ENCODE data around the gene PLA2G6. TPM values are rescaled to one million over a fixed set of nuclear protein-coding genes. Genes with fewer than 3 reads are reported as not detected.

The PLA2G6 gene
- total and polyA plus RNA-seq, 4 experiments from 2014 or later = 1.1 to 238 (median 116) TPM

- no peak overlapping the region for H3K27ac ChIP-seq (ENCODE audit: low read depth, low read length)
- H3K9me3 Mint-ChIP-seq = no peaks in the 10 kb centered on the region
- H3K36me3 Mint-ChIP-seq = peaks cover 38 to 67% of the 10 kb centered on the region in 2 donors
- H3K4me3 ChIP-seq (ENCODE audit: low read length in 2 of 2) = no peak overlapping the region
- no peak overlapping the region for H3K4me3 Mint-ChIP-seq
- no peaks in the 10 kb centered on the region for H3K4me1 ChIP-seq (ENCODE audit: insufficient read depth, low read length)
- no peaks in the 10 kb centered on the region for H3K27me3 ChIP-seq (ENCODE audit: insufficient read depth, low read length)
- no peaks in the 10 kb centered on the region for H3K27me3 Mint-ChIP-seq
- H3K27ac Mint-ChIP-seq = no peak overlapping the region
- H3K36me3 ChIP-seq (ENCODE audit: insufficient read depth, low read length) = peaks cover 20% of the 10 kb centered on the region
- ChIA-PET CTCF (ENCODE audit: partially characterized antibody) (interaction anchor here (0.7 kb wide), 1 partner anchor 1113 kb away, joined by 3 read pairs; no protein-coding TSS in a partner anchor), POLR2A (ENCODE audit: partially characterized antibody) (no interaction called here)
- intact Hi-C loops (cut with micrococcal nuclease) = no loop called here
- peaks cover 0 to 4% (median 1%) of the 10 kb centered on the region in 4 donors for H3K4me1 Mint-ChIP-seq
- no peak for DNase-seq
- H3K9me3 ChIP-seq (ENCODE audit: control insufficient read depth in 1 of 2, low read length in 2 of 2) = no peaks in the 10 kb centered on the region
These were observed 114.6 kb downstream of the PLA2G6 start for GRCh38 chr22:38067028-38067415.

GRCh38 chr22:38066381-38067027 lies 115.1 kb downstream of the PLA2G6 start:
- H3K27ac Mint-ChIP-seq = no peak overlapping the region
- intact Hi-C loops (cut with micrococcal nuclease) = no loop called here
- ChIA-PET CTCF (ENCODE audit: partially characterized antibody) (interaction anchor here (1.5 kb wide), 1 partner anchor 14 kb away, joined by 9 read pairs; no protein-coding TSS in a partner anchor), POLR2A (ENCODE audit: partially characterized antibody) (interaction anchor here (0.9 kb wide), 1 partner anchor 9 kb away, joined by 4 read pairs; the partner anchor contains the start of gene PICK1)
- H3K27me3 Mint-ChIP-seq = no peaks in the 10 kb centered on the region
- H3K4me3 Mint-ChIP-seq = no peak overlapping the region
- Histone ChIP-seq H3K4me3 (ENCODE audit: low read length in 2 of 2) (no peak overlapping the region), H3K4me1 (ENCODE audit: insufficient read depth, low read length) (no peaks in the 10 kb centered on the region), H3K9me3 (ENCODE audit: control insufficient read depth in 1 of 2, low read length in 2 of 2) (no peaks in the 10 kb centered on the region), H3K27ac (ENCODE audit: low read depth, low read length) (no peak overlapping the region), H3K36me3 (ENCODE audit: insufficient read depth, low read length) (peaks cover 20% of the 10 kb centered on the region), H3K27me3 (ENCODE audit: insufficient read depth, low read length) (no peaks in the 10 kb centered on the region)
- H3K4me1 Mint-ChIP-seq = peaks cover 0 to 4% (median 1%) of the 10 kb centered on the region in 4 donors
- peaks cover 41 to 70% of the 10 kb centered on the region in 2 donors for H3K36me3 Mint-ChIP-seq
- H3K9me3 Mint-ChIP-seq = no peaks in the 10 kb centered on the region
- no peak for DNase-seq

GRCh38 chr22:38065539-38065938 lies 116.1 kb downstream of the PLA2G6 start:
- no peak overlapping the region for H3K27ac Mint-ChIP-seq
- Histone ChIP-seq H3K9me3 (ENCODE audit: control insufficient read depth in 1 of 2, low read length in 2 of 2) (no peaks in the 10 kb centered on the region), H3K4me3 (ENCODE audit: low read length in 2 of 2) (no peak overlapping the region), H3K27ac (ENCODE audit: low read depth, low read length) (no peak overlapping the region), H3K36me3 (ENCODE audit: insufficient read depth, low read length) (peaks cover 20% of the 10 kb centered on the region), H3K27me3 (ENCODE audit: insufficient read depth, low read length) (no peaks in the 10 kb centered on the region), H3K4me1 (ENCODE audit: insufficient read depth, low read length) (no peaks in the 10 kb centered on the region)
- POLR2A ChIA-PET (ENCODE audit: partially characterized antibody) = interaction anchor here (0.9 kb wide), 1 partner anchor 8 kb away, joined by 4 read pairs; the partner anchor contains the start of gene PICK1
- H3K27me3 Mint-ChIP-seq = no peaks in the 10 kb centered on the region
- DNase-seq = no peak
- no peaks in the 10 kb centered on the region for H3K9me3 Mint-ChIP-seq
- CTCF ChIA-PET (ENCODE audit: partially characterized antibody) = interaction anchor here (1.5 kb wide), 1 partner anchor 13 kb away, joined by 9 read pairs; no protein-coding TSS in a partner anchor
- H3K4me1 Mint-ChIP-seq = peaks cover 0 to 4% (median 1%) of the 10 kb centered on the region in 4 donors
- intact Hi-C loops (cut with micrococcal nuclease) = no loop called here
- no peak overlapping the region for H3K4me3 Mint-ChIP-seq
- peaks cover 41 to 63% of the 10 kb centered on the region in 2 donors for H3K36me3 Mint-ChIP-seq

- Mint-ChIP-seq H3K27ac (no peak overlapping the region), H3K36me3 (peaks cover 36 to 60% of the 10 kb centered on the region in 2 donors), H3K4me1 (peaks cover 5 to 12% (median 11%) of the 10 kb centered on the region in 4 donors), H3K27me3 (no peaks in the 10 kb centered on the region), H3K4me3 (no peak overlapping the region), H3K9me3 (no peaks in the 10 kb centered on the region)
- peaks cover 19% of the 10 kb centered on the region for H3K36me3 ChIP-seq (ENCODE audit: insufficient read depth, low read length)
- H3K9me3 ChIP-seq (ENCODE audit: control insufficient read depth in 1 of 2, low read length in 2 of 2) = no peaks in the 10 kb centered on the region
- H3K4me1 ChIP-seq (ENCODE audit: insufficient read depth, low read length) = peaks cover 2% of the 10 kb centered on the region
- intact Hi-C loops (cut with micrococcal nuclease) = no loop called here
- H3K27me3 ChIP-seq (ENCODE audit: insufficient read depth, low read length) = no peaks in the 10 kb centered on the region
- POLR2A ChIA-PET (ENCODE audit: partially characterized antibody) = no interaction called here
- no peak for DNase-seq
- no peak overlapping the region for H3K4me3 ChIP-seq (ENCODE audit: low read length in 2 of 2)
- H3K27ac ChIP-seq (ENCODE audit: low read depth, low read length) = no peak overlapping the region
- CTCF ChIA-PET (ENCODE audit: partially characterized antibody) = no interaction called here
These were observed 118.8 kb downstream of the PLA2G6 start for GRCh38 chr22:38062791-38063190.

Other genes starting within 250 kb of the PLA2G6 start
- not detected for gene C22orf23, start 228.2 kb downstream of the PLA2G6 start, total RNA-seq
- not detected for gene C22orf23, start 228.2 kb downstream of the PLA2G6 start, polyA plus RNA-seq
- gene POLR2F, start 228.1 kb downstream of the PLA2G6 start, total RNA-seq = 10 to 100 TPM; 44.9 to 47.5 TPM
- gene POLR2F, start 228.1 kb downstream of the PLA2G6 start, polyA plus RNA-seq = 100 to 1,000 TPM; 133 to 158 TPM
- gene SOX10, start 197.3 kb downstream of the PLA2G6 start, total RNA-seq = not detected
- not detected for gene SOX10, start 197.3 kb downstream of the PLA2G6 start, polyA plus RNA-seq
- 10 to 100 TPM; 25.5 to 28.0 TPM for gene PICK1, start 124.4 kb downstream of the PLA2G6 start, total RNA-seq
- 10 to 100 TPM in 1 of 2 donors, 1 to 10 TPM in 1; 6.5 to 10.2 TPM for gene PICK1, start 124.4 kb downstream of the PLA2G6 start, polyA plus RNA-seq
- not detected for gene SLC16A8, start 97.6 kb downstream of the PLA2G6 start, total RNA-seq
- not detected for gene SLC16A8, start 97.6 kb downstream of the PLA2G6 start, polyA plus RNA-seq
- gene BAIAP2L2, start 71.1 kb downstream of the PLA2G6 start, total RNA-seq = 1 to 10 TPM; 3.6 to 3.7 TPM
- not detected for gene BAIAP2L2, start 71.1 kb downstream of the PLA2G6 start, polyA plus RNA-seq
- gene MAFF, start 20.2 kb upstream of the PLA2G6 start, total RNA-seq = 1 to 10 TPM; 6.8 TPM
- 1 to 10 TPM; 3.3 to 3.5 TPM for gene MAFF, start 20.2 kb upstream of the PLA2G6 start, polyA plus RNA-seq
- 10 to 100 TPM; 35.7 to 36.6 TPM for gene TMEM184B, start 91.2 kb upstream of the PLA2G6 start, total RNA-seq
- 10 to 100 TPM in 1 of 2 donors, 1 to 10 TPM in 1; 9.0 to 23.8 TPM for gene TMEM184B, start 91.2 kb upstream of the PLA2G6 start, polyA plus RNA-seq
- gene CSNK1E, start 135.6 kb upstream of the PLA2G6 start, total RNA-seq = 100 to 1,000 TPM; 100 to 103 TPM
- 10 to 100 TPM in 1 of 2 donors, 1 to 10 TPM in 1; 8.8 to 13.3 TPM for gene CSNK1E, start 135.6 kb upstream of the PLA2G6 start, polyA plus RNA-seq